Posterior cingulate gyrus (tissue), 11 donors: ENCODE data around the gene DPY30.
A peak's percentile ranks its signal among the peaks of the same experiment; 100 is the strongest.
"Not testable (repeated sequence)": the region's sequence is repeated elsewhere in the genome, so short reads cannot be mapped to it uniquely, and the experiment has no call there.

Source experiments
- DNase-seq, 10 donors: peaks; one replicate each; pipeline versions ENCODE4 v3.0.0 to v3.0.0-alpha.2; 2020 to 2021; ENCODE audit warnings: mixed read lengths in 3 of 10
- intact Hi-C: fragments of 100-400 bp; cut with DNase I; formaldehyde crosslinking; loops from one replicate; pipeline ENCODE4 v1.15.1; 2023

Gene DPY30

DNA sequence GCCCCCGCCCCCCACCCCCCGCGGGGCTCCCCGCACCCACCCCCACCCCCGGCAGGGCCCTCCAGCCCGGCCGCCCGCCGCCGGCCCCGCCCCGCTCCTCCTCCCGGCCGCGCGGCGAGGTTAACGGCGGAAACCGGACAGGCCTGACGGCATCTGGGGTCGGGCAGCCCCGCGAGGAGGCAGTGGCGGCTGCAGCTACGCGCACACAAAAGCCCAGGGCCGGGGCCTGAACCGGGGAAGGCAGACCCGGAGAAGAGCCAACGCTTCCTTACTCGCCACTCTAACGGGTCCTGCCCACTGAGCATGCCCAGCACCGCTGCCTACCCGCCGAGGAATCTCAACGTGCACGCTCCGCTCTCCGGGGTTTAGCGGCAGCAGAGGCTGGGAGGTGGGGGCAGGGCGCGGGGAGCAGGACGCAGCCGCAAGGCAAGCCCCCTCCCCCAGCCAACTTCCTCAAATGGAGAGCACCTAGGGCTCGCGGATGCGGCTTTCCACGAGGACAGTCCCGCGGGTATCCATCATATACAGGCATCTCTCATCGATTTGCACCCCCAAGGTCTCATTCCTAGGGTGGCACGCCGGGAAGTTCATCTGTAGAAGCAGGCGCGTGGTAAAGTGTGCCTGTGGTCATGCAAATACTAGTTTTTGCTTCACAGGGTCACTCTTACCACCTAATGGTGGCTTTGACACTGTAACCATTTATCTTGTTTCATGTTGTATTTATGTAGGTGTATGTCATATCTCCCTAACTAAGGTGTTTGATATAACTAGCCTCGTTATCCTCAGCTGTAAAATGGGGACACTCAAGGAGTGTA lies 28.7 kb downstream of the DPY30 start, which contains the start of gene MEMO1:
TSS of gene MEMO1 (minus strand) at position 339 of the 815 bp plus-strand sequence. CDS start 761 bp downstream, outside the sequence.
- DNase-seq = peak; percentile 85 to 98 (median 91)
- intact Hi-C loops = loop anchor here (1.0 kb wide), 2 partner anchors 28 to 52 kb away; partner anchors contain the start of genes DPY30 and SPAST

GRCh38 chr2:32010280-32010669 lies 29.3 kb downstream of the DPY30 start:
- peak in 7 of 10 donors; percentile 19 to 91 (median 52) for DNase-seq
- intact Hi-C loops = not testable (repeated sequence)

GRCh38 chr2:32009516-32010256 lies 29.9 kb downstream of the DPY30 start:
- intact Hi-C loops = no loop called here
- DNase-seq = peak in 8 of 10 donors; percentile 16 to 85 (median 36)

- intact Hi-C loops = no loop called here
- DNase-seq = peak in 2 of 10 donors; percentile 11 to 24
Measured at GRCh38 chr2:32008805-32009515, 30.6 kb downstream of the DPY30 start.

DNA sequence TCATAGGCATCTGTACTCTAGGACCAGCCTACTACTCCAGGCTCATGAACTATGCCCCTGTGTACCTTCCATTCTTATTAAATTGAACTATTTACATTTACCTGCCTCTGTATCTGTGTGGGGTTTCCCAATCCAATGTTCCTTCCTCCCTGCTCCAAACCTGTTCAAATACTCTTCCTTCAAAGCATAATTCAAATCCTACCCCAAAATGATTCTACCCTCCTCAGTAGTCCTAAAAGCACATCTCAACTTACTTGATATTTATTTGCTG lies 32.5 kb downstream of the DPY30 start:
- intact Hi-C loops = no loop called here
- DNase-seq = no peak

DNA sequence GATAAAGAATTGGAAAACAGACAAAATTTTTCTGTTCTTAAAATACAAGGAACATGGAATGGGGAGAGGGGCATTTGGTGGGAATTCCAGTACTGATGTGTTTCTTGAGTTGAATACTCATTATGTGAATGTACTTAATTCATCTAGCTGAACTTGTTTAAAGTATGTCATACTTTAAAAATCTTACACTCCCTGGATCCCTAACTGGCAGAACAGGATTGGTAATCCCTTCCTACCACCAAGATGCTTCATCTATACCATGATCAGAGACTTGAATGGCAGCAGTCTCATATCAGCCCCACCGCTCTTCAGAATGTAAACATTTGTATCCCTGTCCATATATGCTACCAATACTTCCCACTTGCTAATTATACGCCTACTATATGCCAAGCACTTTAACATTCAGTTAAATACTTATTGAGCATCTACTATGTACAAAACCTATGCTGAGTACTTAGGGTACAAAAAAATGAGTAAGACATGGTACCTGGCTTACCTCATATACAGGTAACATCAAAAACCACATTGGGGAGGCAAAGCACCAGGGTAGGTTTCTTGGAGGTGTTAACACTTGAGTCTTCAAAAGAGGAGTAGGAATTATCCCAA lies 34.1 kb downstream of the DPY30 start:
- intact Hi-C loops = no loop called here
- no peak for DNase-seq

DNA sequence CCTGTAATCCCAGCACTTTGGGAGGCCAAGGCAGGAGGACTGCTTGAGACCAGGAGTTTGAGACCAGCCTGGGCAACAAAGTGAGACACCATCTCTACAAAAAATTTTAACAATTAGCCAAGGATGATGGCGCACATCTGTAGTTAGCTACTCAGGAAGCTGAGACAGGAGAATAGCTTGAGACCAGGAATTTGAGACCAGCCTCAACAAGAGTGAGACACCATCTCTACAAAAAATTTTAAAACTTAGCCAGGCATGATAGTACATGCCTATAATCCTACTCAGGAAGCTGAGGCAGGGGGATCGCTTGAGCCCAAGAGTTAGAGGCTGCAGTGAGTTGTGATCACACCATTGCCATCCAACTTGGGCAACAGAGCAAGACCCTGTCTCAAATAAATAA lies 35.8 kb downstream of the DPY30 start:
- intact Hi-C loops = no loop called here
- peak in 1 of 10 donors; percentile 6 for DNase-seq

- intact Hi-C loops = no loop called here
- no peak for DNase-seq
Measured at GRCh38 chr2:32002406-32002805, 37.2 kb downstream of the DPY30 start.

DNA sequence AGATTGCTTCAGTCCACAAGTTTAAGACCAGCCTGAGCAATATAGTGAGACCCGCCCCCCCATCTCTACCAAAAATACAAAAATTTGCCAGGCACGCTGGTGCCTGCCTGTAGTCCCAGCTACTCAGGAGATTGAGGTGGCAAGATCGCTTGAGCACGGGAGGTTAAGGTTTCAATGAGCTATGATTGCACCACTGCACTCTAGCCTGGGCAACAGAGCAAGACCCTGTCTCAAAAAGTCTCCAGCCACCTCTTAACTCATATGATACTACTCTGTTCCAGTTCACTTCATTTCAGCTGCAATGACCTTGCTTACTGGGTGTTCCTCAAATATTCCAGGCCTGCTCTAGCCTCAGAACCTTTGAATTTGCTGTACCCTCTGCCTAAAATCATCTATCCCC lies 40.2 kb downstream of the DPY30 start:
- DNase-seq = peak in 1 of 10 donors; percentile 6
- intact Hi-C loops = no loop called here

GRCh38 chr2:31998731-31999383 lies 40.7 kb downstream of the DPY30 start:
- intact Hi-C loops = no loop called here

DNA sequence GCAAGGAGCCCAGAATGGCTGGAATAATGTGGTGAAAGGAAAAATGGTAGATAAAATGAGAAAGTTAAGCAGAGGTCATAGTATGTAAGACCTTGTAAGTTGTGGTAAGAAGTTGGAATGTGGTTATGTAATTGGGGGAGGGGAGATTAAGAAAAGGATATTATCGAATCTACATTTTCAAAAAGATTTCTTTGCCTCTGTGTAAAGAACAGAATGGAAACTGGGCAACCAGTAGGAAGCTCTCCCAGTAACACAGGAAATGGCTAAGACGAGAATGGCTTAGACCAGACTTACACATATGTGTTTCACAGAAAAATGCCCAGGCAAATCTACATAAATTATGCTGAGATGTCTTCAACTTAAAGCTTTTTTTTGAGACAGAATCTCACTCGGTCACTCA lies 42.0 kb downstream of the DPY30 start:
- DNase-seq = no peak
- intact Hi-C loops = no loop called here

More at GRCh38 chr2:31998731-31999383, 40.7 kb downstream of the DPY30 start:
- no peak for DNase-seq

- DNase-seq = no peak
- intact Hi-C loops = no loop called here
Measured at GRCh38 chr2:31996571-31997150, 42.9 kb downstream of the DPY30 start.

DNA sequence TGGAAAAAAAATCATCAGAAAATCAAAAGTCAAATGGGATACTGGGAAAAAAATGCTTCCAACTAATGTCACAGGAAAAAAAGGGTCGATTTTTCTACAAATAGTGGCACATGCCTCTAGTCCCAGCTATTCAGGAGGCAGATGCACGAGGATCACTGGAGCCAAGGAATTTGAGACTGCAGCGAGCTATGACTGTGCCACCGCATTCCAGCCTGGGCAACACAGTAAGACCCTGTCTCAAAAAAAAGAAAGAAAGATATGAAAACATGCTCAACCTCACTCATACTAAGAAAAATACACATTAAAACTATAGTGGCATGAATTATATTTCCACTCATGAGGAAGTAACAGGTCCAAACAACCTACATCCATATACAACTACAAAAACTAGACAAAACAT lies 46.7 kb downstream of the DPY30 start:
- intact Hi-C loops = no loop called here
- DNase-seq = no peak

GRCh38 chr2:31992025-31992579 lies 47.5 kb downstream of the DPY30 start:
- DNase-seq = no peak
- intact Hi-C loops = no loop called here

DNA sequence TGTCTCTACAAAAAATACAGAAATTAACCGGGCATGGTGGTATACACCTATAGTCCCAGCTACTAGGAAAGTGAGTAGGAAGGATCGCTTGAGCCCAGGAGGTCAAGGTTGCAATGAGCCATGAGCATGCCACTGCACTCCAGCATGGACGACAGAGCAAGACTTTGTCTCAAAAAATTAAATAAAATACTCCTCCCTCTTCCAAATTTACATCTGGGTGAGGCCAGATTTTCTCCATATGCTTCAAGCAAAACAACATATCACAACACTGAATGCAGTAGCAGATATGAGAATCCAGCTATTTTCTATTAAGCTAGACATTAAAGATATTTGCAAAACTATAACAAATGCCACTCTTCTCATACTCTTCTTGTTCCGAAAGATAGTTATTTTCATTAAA lies 49.7 kb downstream of the DPY30 start:
- no peak for DNase-seq
- intact Hi-C loops = no loop called here

DNA sequence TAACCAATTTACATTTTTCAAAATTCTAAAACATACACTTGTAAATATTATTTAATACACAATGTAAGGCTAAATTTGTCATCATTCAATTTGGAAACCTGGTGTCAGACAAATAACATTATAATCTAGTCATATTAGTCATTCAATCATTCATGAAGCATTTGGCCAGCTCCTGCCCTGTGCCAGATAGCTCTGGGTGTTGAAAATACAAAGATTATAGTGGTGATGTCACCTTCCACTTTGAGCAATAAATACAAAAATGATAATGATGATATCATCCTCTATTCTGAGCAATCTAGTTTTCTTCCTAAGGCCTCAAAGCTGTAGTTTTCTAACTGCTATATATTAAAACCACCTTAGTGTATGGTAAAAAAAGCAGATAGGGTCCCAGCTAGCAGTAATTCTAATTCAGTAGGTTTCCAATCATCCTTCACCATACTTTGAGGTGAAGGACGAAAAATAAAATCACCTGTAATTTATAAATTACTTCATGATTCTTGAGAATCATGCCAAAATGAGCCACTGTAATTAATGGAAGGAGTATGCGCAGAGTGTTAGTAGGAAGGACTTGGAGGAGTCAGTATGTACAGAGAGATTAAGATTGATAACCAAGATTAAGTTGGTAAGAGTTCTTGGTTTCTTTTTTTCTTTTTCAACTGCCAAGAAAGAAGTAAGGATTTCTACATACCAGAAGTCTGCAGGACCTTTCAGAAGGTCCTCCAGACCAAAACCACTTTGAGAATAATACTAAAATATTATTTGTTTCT lies 52.0 kb downstream of the DPY30 start:
- no peak for DNase-seq
- intact Hi-C loops = no loop called here

DNA sequence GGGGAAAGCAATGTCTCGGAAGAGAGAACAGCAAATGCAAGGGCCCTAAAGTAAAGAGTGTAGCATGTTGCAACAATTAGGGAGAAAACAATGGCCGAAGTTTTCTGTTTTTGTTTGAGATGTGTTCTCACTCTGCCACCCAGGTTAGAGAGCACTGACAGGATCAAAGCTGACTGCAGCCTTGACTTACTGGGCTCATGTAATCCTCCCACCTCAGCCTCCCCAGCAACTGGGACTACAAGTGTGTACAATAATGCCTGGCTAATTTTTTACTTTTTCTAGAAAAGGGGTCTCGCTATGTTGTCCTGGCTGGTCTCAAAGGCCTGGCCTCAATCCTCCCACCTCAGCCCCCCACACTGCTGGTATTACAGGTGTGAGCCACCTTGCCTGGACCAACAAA lies 52.7 kb downstream of the DPY30 start:
- DNase-seq = no peak
- intact Hi-C loops = no loop called here

DNA sequence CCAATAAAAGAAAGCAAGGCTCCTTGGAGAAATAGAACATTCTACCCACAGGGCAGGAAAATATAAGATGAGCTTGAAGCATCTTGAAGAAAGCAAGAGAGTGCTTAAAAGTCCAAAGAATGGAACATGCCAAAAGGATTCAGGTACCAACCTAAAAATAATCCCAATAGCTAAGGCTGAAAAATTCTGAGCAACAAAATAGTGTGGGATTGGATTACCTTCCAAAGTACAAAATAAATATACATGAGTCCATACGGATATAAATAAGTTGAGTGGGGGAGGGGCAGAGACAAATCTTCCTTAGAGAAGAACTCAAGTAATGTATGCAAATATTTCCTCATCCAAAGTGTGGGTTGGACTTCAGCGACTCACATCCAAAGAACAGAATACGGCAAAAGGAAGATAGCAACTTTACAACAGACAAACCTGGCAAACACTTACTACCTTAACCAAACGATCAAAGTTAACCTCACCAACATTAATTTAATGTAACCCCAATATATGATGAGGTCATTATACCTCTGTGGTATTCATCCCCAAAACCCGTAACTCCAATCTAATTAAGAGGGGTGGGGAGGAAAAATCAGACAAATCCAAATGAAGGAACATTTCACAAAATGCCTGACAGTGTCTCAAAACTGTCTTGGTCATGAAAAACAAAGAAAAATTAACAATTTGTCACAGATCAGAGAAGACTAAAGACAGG lies 55.7 kb downstream of the DPY30 start:
- intact Hi-C loops = no loop called here
- no peak for DNase-seq
